ENCODE measurements around the gene KIRREL1. TPM values are rescaled to one million over a fixed set of nuclear protein-coding genes. Genes with fewer than 3 reads are reported as not detected.

KIRREL1 gene
- total RNA-seq, 1 experiment from 2014 or later: 145 TPM

DNA sequence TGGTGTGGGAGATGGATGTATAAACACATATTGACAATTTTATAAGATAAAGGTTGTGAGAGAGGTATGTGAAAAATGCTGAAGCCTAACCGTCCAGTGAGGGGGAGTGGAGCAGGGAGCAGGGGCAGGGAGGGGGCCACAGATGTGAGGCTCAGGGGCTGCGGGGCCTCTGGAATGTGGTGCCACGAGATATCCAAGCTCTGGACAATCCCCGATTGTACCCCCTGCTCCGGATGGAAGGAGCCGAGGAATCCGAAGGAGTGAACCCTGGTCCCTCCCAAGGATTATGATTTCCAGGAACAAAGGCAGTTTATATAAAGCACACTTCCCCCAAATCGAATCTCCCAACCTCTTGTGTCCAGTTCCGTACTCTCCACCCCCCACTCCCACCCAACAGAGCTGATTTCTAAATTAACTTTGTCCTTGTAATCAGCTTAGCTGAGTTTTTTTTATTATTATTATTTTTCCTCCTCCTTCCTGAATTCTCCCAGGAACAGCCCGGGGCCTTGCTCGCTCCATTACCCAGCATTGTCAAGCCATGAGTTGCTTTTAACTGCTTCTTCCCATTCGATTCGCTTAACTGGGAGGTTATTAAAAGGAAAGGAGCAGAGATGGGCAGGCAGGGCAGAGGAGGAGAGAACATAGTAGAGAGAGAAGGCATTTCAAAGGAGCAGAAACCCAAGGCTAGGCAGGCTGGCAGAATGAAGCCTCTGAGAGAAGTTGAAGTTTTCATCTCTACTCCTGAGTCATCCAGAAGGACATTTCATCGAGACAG, 9.4 kb downstream of the KIRREL1 start:
- peaks cover 100% of the 10 kb centered on the region for H3K4me1 ChIP-seq (ENCODE audit: control insufficient read depth, insufficient read depth, low read length)
- peak; percentile 79 for ATAC-seq

DNA sequence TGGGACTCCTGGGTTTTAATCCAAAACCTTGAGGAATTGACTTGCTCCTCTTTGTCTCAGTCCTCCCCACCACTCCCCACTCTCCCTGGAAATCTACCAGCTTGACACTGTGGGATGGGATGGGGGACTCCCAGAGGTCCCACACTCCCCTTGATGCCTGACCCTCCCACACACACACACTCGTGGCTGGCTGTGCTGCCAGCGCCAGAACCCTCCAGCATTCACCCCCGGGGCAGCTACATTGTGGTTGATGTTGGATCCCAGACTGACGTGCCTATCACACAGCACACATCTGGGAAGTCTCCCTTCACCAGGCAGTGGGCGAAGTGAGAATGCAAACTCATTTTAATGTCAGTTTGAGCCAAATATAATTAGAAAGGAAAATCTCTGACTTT, 10.0 kb downstream of the KIRREL1 start:
- TF ChIP-seq TCF7L2 (IDR thresholded peaks at IDR 0.05; ENCODE audit: low read depth, low read length) (no peak), POLR2AphosphoS5 (IDR thresholded peaks at IDR 0.05; ENCODE audit: low read depth, low read length) (no peak), SIN3A (IDR thresholded peaks at IDR 0.05; ENCODE audit: borderline replicate concordance, insufficient read depth, low read depth, low read length) (no peak)
- TF ChIP-seq, protein P1, sequence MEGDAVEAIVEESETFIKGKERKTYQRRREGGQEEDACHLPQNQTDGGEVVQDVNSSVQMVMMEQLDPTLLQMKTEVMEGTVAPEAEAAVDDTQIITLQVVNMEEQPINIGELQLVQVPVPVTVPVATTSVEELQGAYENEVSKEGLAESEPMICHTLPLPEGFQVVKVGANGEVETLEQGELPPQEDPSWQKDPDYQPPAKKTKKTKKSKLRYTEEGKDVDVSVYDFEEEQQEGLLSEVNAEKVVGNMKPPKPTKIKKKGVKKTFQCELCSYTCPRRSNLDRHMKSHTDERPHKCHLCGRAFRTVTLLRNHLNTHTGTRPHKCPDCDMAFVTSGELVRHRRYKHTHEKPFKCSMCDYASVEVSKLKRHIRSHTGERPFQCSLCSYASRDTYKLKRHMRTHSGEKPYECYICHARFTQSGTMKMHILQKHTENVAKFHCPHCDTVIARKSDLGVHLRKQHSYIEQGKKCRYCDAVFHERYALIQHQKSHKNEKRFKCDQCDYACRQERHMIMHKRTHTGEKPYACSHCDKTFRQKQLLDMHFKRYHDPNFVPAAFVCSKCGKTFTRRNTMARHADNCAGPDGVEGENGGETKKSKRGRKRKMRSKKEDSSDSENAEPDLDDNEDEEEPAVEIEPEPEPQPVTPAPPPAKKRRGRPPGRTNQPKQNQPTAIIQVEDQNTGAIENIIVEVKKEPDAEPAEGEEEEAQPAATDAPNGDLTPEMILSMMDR (IDR thresholded peaks at IDR 0.05): no peak
- TF ChIP-seq, protein P2, sequence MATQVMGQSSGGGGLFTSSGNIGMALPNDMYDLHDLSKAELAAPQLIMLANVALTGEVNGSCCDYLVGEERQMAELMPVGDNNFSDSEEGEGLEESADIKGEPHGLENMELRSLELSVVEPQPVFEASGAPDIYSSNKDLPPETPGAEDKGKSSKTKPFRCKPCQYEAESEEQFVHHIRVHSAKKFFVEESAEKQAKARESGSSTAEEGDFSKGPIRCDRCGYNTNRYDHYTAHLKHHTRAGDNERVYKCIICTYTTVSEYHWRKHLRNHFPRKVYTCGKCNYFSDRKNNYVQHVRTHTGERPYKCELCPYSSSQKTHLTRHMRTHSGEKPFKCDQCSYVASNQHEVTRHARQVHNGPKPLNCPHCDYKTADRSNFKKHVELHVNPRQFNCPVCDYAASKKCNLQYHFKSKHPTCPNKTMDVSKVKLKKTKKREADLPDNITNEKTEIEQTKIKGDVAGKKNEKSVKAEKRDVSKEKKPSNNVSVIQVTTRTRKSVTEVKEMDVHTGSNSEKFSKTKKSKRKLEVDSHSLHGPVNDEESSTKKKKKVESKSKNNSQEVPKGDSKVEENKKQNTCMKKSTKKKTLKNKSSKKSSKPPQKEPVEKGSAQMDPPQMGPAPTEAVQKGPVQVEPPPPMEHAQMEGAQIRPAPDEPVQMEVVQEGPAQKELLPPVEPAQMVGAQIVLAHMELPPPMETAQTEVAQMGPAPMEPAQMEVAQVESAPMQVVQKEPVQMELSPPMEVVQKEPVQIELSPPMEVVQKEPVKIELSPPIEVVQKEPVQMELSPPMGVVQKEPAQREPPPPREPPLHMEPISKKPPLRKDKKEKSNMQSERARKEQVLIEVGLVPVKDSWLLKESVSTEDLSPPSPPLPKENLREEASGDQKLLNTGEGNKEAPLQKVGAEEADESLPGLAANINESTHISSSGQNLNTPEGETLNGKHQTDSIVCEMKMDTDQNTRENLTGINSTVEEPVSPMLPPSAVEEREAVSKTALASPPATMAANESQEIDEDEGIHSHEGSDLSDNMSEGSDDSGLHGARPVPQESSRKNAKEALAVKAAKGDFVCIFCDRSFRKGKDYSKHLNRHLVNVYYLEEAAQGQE (IDR thresholded peaks at IDR 0.05; ENCODE audit: insufficient read depth in 1 of 2, low read depth in 2 of 2, low read length in 1 of 2): no peak
- in situ Hi-C loops (cut with HindIII; ENCODE audit: low pct_unique_long_range_greater_than_20kb, low sequenced_read_pairs) (no loop called here), intact Hi-C loops (cut with micrococcal nuclease; ENCODE audit: unreplicated experiment) (no loop called here)
- DNase-seq (ENCODE audit: low read depth, low spot score) (no peak), ATAC-seq (peak; percentile 24)
- Histone ChIP-seq H3K27ac (ENCODE audit: low read length) (peak overlapping the region; percentile 100), H3K27me3 (ENCODE audit: control insufficient read depth, insufficient read depth, low read length) (no peaks in the 10 kb centered on the region), H3K9me3 (ENCODE audit: control insufficient read depth, insufficient read depth, low read depth, low read length) (no peaks in the 10 kb centered on the region), H3K4me3 (ENCODE audit: low read depth in 2 of 2, low read length in 2 of 2) (peak overlapping the region in 1 of 2 experiments; percentile 32; a peak in 1 of 4 replicates), H3K4me1 (ENCODE audit: control insufficient read depth, insufficient read depth, low read length) (peaks cover 100% of the 10 kb centered on the region), H3K36me3 (ENCODE audit: control insufficient read depth, insufficient read depth, low read length) (peaks cover 4% of the 10 kb centered on the region; the same call in 1 of the 2 replicates)
- POLR2A ChIA-PET: interaction anchor here (1.1 kb wide), 1 partner anchor 16 kb away, joined by 3 read pairs; no protein-coding TSS in a partner anchor
- CTCF ChIA-PET: interaction anchor here (1.1 kb wide), 1 partner anchor 11 kb away, joined by 9 read pairs; no protein-coding TSS in a partner anchor
- no TSS peak for BruUV-seq (replicated peaks)

More for the DNA sequence above, 9.4 kb downstream of the KIRREL1 start:
- intact Hi-C loops (cut with micrococcal nuclease; ENCODE audit: unreplicated experiment): no loop called here
- POLR2A ChIA-PET: interaction anchor here (1.1 kb wide), 1 partner anchor 16 kb away, joined by 3 read pairs; no protein-coding TSS in a partner anchor
- TF ChIP-seq TCF7L2 (IDR thresholded peaks at IDR 0.05; ENCODE audit: low read depth, low read length): peak; percentile 55
- TF ChIP-seq SIN3A (IDR thresholded peaks at IDR 0.05; ENCODE audit: borderline replicate concordance, insufficient read depth, low read depth, low read length): no peak
- TF ChIP-seq, protein P1 (IDR thresholded peaks at IDR 0.05): no peak
- TF ChIP-seq, protein P2 (IDR thresholded peaks at IDR 0.05; ENCODE audit: insufficient read depth in 1 of 2, low read depth in 2 of 2, low read length in 1 of 2): no peak
- TF ChIP-seq POLR2AphosphoS5 (IDR thresholded peaks at IDR 0.05; ENCODE audit: low read depth, low read length): peak; percentile 34
- H3K9me3 ChIP-seq (ENCODE audit: control insufficient read depth, insufficient read depth, low read depth, low read length): no peaks in the 10 kb centered on the region
- in situ Hi-C loops (cut with HindIII; ENCODE audit: low pct_unique_long_range_greater_than_20kb, low sequenced_read_pairs): no loop called here
- peak overlapping the region in 1 of 2 experiments; percentile 32; a peak in 2 of 4 replicates for H3K4me3 ChIP-seq (ENCODE audit: low read depth in 2 of 2, low read length in 2 of 2)
- no peak for DNase-seq (ENCODE audit: low read depth, low spot score)
- peaks cover 4% of the 10 kb centered on the region; the same call in 1 of the 2 replicates for H3K36me3 ChIP-seq (ENCODE audit: control insufficient read depth, insufficient read depth, low read length)
- CTCF ChIA-PET: interaction anchor here (1.1 kb wide), 1 partner anchor 10 kb away, joined by 9 read pairs; no protein-coding TSS in a partner anchor
- peak overlapping the region; percentile 100 for H3K27ac ChIP-seq (ENCODE audit: low read length)
- no peaks in the 10 kb centered on the region for H3K27me3 ChIP-seq (ENCODE audit: control insufficient read depth, insufficient read depth, low read length)
- BruUV-seq (replicated peaks): no TSS peak

Data from Panc1 (cell line).